Measurements from ENCODE around the gene RAB26. TPM values are rescaled to one million over a fixed set of nuclear protein-coding genes. Genes with fewer than 3 reads are reported as not detected.

The RAB26 gene
- polyA plus RNA-seq, 1 donor (not counting 4 experiments of a cell fraction or from before 2014, with no cell fraction given), result 0.58 TPM

DNA sequence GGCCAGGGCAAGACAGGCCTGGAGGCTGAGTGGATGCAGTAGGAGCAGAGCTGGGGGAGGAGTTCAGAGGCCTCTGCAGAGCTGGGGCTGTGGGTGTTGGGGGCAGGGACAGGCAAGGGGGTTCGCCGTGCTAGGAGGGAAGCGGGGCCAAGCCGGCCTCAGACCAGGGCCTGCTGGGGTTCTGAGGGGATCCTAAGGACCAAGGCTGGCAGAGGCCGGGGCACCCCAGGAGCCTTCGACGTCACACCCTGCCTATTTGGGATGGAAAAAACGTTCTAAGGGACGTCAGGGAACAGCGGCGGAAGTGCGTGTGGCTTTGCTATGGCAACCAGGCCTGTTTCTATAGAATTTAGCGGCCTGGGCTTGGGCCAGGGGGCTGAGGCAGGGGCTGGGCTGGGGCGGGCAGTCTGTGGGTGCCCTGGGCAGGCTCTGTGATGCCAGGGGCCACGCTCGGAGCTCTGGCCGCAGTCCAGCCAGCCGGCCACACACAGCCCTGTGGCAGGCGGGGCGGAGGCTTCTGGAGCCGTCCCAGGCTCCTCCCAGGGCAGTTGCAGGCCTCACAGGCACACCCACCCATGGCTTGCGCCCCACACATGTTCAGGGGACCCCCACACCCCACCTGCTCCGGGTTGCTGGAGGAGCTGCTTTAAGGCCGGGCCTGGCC, 10.9 kb downstream of the RAB26 start:
- H3K27ac ChIP-seq (ENCODE audit: control insufficient read depth, insufficient read depth, low read length), result peak overlapping the region; percentile 19
- dilution Hi-C loops (cut with MboI; ENCODE audit: extremely low pct_ligation_motif_present, low sequenced_read_pairs), result no loop called here
- no peak for TF ChIP-seq CTCF (optimal IDR thresholded peaks at IDR 0.05 in 1 of 3, IDR thresholded peaks at IDR 0.05 in 1 of 3, conservative IDR thresholded peaks at IDR 0.05 in 1 of 3; ENCODE audit: extremely low read depth in 1 of 3, insufficient read depth in 2 of 3, low read length in 3 of 3)
- TF ChIP-seq EZH2 (IDR thresholded peaks at IDR 0.05; ENCODE audit: low read length), result no peak
- peak overlapping the region; percentile 32 for H3K4me2 ChIP-seq (ENCODE audit: control insufficient read depth, extremely low read depth, insufficient read depth, low read depth, low read length)
- no peak overlapping the region for H3K4me3 ChIP-seq (ENCODE audit: control insufficient read depth in 2 of 3, extremely low read depth in 1 of 3, insufficient read depth in 2 of 3, low read depth in 1 of 3, low read length in 3 of 3)
- H3K9ac ChIP-seq (ENCODE audit: control insufficient read depth, extremely low read depth, insufficient read depth, low read length), result peak overlapping the region; percentile 20
- DNase-seq (ENCODE audit: low read depth, low spot score), result no peak
- peaks cover 65% of the 10 kb centered on the region for H3K4me1 ChIP-seq (ENCODE audit: control insufficient read depth, extremely low read depth, insufficient read depth, low read length)
- no peak overlapping the region for H2AFZ ChIP-seq (ENCODE audit: control insufficient read depth, low read length)
- peaks cover 38% of the 10 kb centered on the region for H4K20me1 ChIP-seq (ENCODE audit: control insufficient read depth, extremely low read depth, insufficient read depth, low read length)
- H3K79me2 ChIP-seq (ENCODE audit: control insufficient read depth, insufficient read depth, low read length), result peaks cover 69% of the 10 kb centered on the region
- no peaks in the 10 kb centered on the region for H3K27me3 ChIP-seq (ENCODE audit: control insufficient read depth, extremely low read depth, insufficient read depth, low read length)
- H3K36me3 ChIP-seq (ENCODE audit: control insufficient read depth in 2 of 2, extremely low read depth in 1 of 2, insufficient read depth in 2 of 2, low read length in 2 of 2), result peaks cover 6 to 7% of the 10 kb centered on the region in 2 experiments
- no peak for FAIRE-seq
- H3K9me3 ChIP-seq (ENCODE audit: control insufficient read depth, low read depth, low read length), result no peaks in the 10 kb centered on the region
- H3K9me1 ChIP-seq (ENCODE audit: control insufficient read depth, extremely low read depth, insufficient read depth, low read length), result peaks cover 6% of the 10 kb centered on the region

DNA sequence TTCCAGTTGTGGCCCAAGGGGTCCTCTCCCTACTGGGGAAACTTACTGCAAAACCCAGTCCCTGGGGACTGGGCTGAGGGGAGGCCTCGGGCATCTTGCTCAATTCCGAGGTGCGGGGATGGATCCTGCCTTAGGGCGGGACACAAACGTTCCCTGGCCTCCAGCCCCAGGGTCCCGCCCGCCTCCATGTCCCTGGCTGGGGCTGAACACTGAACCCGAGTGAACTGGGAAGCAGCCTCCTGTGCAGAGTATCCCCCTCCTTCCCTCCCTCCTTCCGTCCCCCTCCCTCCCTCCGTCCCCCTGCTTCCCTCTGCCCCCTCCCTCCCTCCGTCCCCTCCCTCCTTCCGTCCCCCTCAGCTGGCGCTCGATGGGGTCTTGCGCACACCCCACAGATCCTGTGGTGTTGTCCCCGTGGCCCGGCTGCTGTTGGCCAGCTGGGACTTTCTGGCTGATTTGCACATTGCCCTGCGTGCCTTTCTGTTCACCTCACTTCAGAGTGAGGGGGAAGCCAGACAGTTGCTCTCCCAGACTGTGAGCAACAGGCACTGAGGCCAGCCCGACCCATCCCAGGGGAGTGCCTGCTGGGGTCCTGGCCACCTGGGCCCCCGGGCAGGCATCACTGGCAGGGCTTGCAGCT, 12.6 kb downstream of the RAB26 start:
- Histone ChIP-seq H3K36me3 (ENCODE audit: control insufficient read depth in 2 of 2, extremely low read depth in 1 of 2, insufficient read depth in 2 of 2, low read length in 2 of 2) (peaks cover 5 to 9% of the 10 kb centered on the region in 2 experiments), H4K20me1 (ENCODE audit: control insufficient read depth, extremely low read depth, insufficient read depth, low read length) (peaks cover 38% of the 10 kb centered on the region), H3K27ac (ENCODE audit: control insufficient read depth, insufficient read depth, low read length) (peak overlapping the region; percentile 51), H3K9ac (ENCODE audit: control insufficient read depth, extremely low read depth, insufficient read depth, low read length) (peak overlapping the region; percentile 50), H3K4me3 (ENCODE audit: control insufficient read depth in 2 of 3, extremely low read depth in 1 of 3, insufficient read depth in 2 of 3, low read depth in 1 of 3, low read length in 3 of 3) (no peak overlapping the region), H3K4me2 (ENCODE audit: control insufficient read depth, extremely low read depth, insufficient read depth, low read depth, low read length) (peak overlapping the region; percentile 55), H3K79me2 (ENCODE audit: control insufficient read depth, insufficient read depth, low read length) (peaks cover 70% of the 10 kb centered on the region), H3K9me3 (ENCODE audit: control insufficient read depth, low read depth, low read length) (no peaks in the 10 kb centered on the region), H2AFZ (ENCODE audit: control insufficient read depth, low read length) (no peak overlapping the region), H3K4me1 (ENCODE audit: control insufficient read depth, extremely low read depth, insufficient read depth, low read length) (peaks cover 65% of the 10 kb centered on the region), H3K27me3 (ENCODE audit: control insufficient read depth, extremely low read depth, insufficient read depth, low read length) (no peaks in the 10 kb centered on the region), H3K9me1 (ENCODE audit: control insufficient read depth, extremely low read depth, insufficient read depth, low read length) (peaks cover 6% of the 10 kb centered on the region)
- no peak for DNase-seq (ENCODE audit: low read depth, low spot score)
- no peak for FAIRE-seq
- TF ChIP-seq CTCF (optimal IDR thresholded peaks at IDR 0.05 in 1 of 3, IDR thresholded peaks at IDR 0.05 in 1 of 3, conservative IDR thresholded peaks at IDR 0.05 in 1 of 3; ENCODE audit: extremely low read depth in 1 of 3, insufficient read depth in 2 of 3, low read length in 3 of 3), result no peak
- no peak for TF ChIP-seq EZH2 (IDR thresholded peaks at IDR 0.05; ENCODE audit: low read length)
- dilution Hi-C loops (cut with MboI; ENCODE audit: extremely low pct_ligation_motif_present, low sequenced_read_pairs), result no loop called here
